Ovary (tissue), 9 donors: Measurements from ENCODE around the gene UBR4. TPM values are rescaled to one million over a fixed set of nuclear protein-coding genes. Genes with fewer than 3 reads are reported as not detected.

Source experiments
- DNase-seq, 5 donors: peaks; one replicate each; pipeline ENCODE4 v3.0.0-alpha.2; 2019 to 2020
- H3K27ac ChIP-seq, 2 donors: fragments of 200-600 bp; one replicate each; pipeline versions ENCODE4 v1.5.1 to v1.8.0; 2019 to 2022
- H3K27me3 ChIP-seq: fragments of 200-600 bp; one replicate; pipeline ENCODE4 v1.8.0; 2022
- H3K36me3 ChIP-seq: fragments of 200-600 bp; sonication (generic); one replicate; pipeline ENCODE4 v1.5.1; 2019
- H3K4me1 ChIP-seq: one replicate; pipeline ENCODE4 v1.8.1; 2013; ENCODE audit warnings: mild to moderate bottlenecking, moderate library complexity; ENCODE audit not compliant: insufficient read depth
- H3K4me3 ChIP-seq: fragments of 200-600 bp; sonication (generic); one replicate; pipeline ENCODE4 v1.5.1; 2017
- H3K9me3 ChIP-seq, 2 donors: fragments of 200-600 bp in 1 of 2; sonication (generic) in 1 of 2; one replicate each; pipeline versions ENCODE4 v1.5.1 to v1.8.1; 2013 to 2019; ENCODE audit warnings: mild to moderate bottlenecking in 1 of 2, moderate library complexity in 1 of 2
- EP300 ChIP-seq: sonication (generic); formaldehyde crosslinking; IDR thresholded peaks from one replicate; pipeline ENCODE4 v1.6.1; 2017; ENCODE audit warnings: antibody characterized with exemption
- POLR2A ChIP-seq: fragments of 450-650 bp; IDR thresholded peaks from one replicate; pipeline ENCODE4 v1.6.1; 2017; ENCODE audit warnings: antibody characterized with exemption, mild to moderate bottlenecking, moderate library complexity
- WGBS, 3 donors: extraction: QIAGEN DNeasy Blood & Tissue Kit in 1 of 3; methylation state at CpG; one replicate each; pipeline versions ENCODE4 v1.1.5 to v1.1.7; 2013 to 2017; 5-methylcytosine and 5-hydroxymethylcytosine counted together
- intact Hi-C, 4 donors: fragments of 100-400 bp; cut with DNase I; formaldehyde crosslinking; loops; one replicate each; pipeline versions ENCODE4 v1.11.0 to v1.15.1; 2022 to 2023
- polyA plus RNA-seq, 2 donors: library from polyadenylated mRNA; stranded (reverse); fragments of 200-250 nt in 1 of 2; fragments of 350-450 nt in 1 of 2; fragmentation: Illumina TruSeq in 1 of 2; extraction: RNeasy Lipid Tissue Mini Kit (QIAGEN cat#74804) in 1 of 2; gene quantifications; one replicate each; pipeline ENCODE4 v1.2.3, GENCODE V29; 2013 to 2014
- total RNA-seq, 7 donors: library from RNA; depleted of rRNA in 2 of 7; stranded (reverse); fragments of >200 nt in 2 of 7; fragmentation: NEBNext Ultra II Directional in 3 of 7; extraction: Animal tissue kit (Norgen Biotek cat#: 25700) in 3 of 7; gene quantifications; one replicate each; pipeline versions ENCODE4 v1.1.0 to v1.2.4, GENCODE V29; 2016 to 2023
- TF ChIP-seq, protein P1 (sequence below), 3 donors: fragments of 450-650 bp in 2 of 3; fragments of 200-600 bp in 1 of 3; IDR thresholded peaks; one replicate each; pipeline versions ENCODE4 v1.5.1 to v1.8.0; 2016 to 2022; ENCODE audit warnings: antibody characterized with exemption in 3 of 3, mild to moderate bottlenecking in 1 of 3
- donor health status: DM: no; HTN: no; CAD: no; lungs with moderate emphysema.
- donor health status: DM: no; HTN: no; CAD: no.
- donor health status: Bipolar disorder and iron deficiency.
- donor health status: DM: yes; HTN: yes; CAD: no.
- donor health status: DM: no; HTN: no; CAD: no.
- donor health status: DM: yes; HTN: yes; CAD: no.

The UBR4 gene
- total and polyA plus RNA-seq, 9 donors = 78.7 to 139 (median 118) TPM

DNA sequence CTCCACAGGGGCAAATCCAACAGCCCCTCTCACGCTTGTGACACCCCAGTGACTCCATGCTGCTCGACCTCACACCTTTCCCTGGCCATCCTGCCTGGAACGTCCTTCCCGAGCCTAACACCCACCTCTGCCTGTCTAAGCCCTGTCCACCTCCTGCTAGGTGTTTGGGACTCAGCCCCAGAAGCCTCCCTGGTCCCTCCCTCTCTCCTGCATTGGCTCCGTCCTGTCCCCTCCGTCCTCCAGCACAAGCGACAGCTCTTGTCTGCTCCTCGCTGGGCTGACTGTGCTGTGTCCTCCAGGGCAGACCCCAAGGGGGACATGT, 151.6 kb downstream of the UBR4 start:
- TF ChIP-seq EP300 (no peak), POLR2A (no peak)
- TF ChIP-seq, protein P1, sequence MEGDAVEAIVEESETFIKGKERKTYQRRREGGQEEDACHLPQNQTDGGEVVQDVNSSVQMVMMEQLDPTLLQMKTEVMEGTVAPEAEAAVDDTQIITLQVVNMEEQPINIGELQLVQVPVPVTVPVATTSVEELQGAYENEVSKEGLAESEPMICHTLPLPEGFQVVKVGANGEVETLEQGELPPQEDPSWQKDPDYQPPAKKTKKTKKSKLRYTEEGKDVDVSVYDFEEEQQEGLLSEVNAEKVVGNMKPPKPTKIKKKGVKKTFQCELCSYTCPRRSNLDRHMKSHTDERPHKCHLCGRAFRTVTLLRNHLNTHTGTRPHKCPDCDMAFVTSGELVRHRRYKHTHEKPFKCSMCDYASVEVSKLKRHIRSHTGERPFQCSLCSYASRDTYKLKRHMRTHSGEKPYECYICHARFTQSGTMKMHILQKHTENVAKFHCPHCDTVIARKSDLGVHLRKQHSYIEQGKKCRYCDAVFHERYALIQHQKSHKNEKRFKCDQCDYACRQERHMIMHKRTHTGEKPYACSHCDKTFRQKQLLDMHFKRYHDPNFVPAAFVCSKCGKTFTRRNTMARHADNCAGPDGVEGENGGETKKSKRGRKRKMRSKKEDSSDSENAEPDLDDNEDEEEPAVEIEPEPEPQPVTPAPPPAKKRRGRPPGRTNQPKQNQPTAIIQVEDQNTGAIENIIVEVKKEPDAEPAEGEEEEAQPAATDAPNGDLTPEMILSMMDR (IDR thresholded peaks at IDR 0.05) = no peak
- DNase-seq = no peak
- Histone ChIP-seq H3K4me1 (no peaks in the 10 kb centered on the region), H3K27me3 (no peaks in the 10 kb centered on the region), H3K36me3 (no peaks in the 10 kb centered on the region), H3K27ac (no peak overlapping the region), H3K9me3 (no peaks in the 10 kb centered on the region), H3K4me3 (no peak overlapping the region)
- intact Hi-C loops = no loop called here
- 15 to 30% (median 26%) methylated on average over 8 of the region's 8 CpGs for WGBS, 3 donors

DNA sequence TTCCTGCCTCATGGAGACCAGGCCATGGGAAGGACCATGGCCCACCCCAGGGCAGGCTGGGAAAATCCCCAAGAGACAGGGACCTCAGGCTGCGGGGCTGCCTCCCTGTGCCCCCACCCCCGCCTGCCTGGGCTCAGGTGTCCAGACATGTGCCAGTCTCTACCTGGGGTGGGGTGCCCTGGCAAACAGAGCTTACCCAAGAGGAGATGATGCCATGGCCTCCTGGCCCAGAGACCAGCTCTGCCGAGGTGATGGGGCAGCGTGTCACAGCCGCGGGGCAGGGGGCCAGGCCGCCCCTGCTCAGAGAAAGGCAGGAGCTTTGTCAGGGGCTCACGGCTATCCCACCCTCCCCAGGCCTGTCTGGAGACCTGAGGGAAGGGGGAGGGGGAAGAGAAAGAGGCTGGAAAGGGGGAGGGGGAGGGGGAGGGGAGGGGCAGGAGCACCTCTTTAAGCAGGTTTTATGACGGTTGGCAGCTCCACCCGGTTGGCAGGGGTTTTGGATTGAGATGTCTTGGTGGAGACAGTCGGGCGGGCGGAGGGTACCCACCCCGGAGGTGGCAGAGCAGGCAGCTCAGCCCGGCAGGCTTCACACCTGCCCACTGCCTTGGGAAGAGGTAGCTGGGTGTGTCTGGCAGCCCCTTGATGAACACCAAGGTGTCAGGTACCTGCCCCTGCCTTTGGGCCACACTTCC, 152.1 kb downstream of the UBR4 start:
- Histone ChIP-seq H3K4me3 (no peak overlapping the region), H3K36me3 (no peaks in the 10 kb centered on the region), H3K27me3 (no peaks in the 10 kb centered on the region), H3K9me3 (no peaks in the 10 kb centered on the region), H3K27ac (no peak overlapping the region), H3K4me1 (no peaks in the 10 kb centered on the region)
- 37 to 51% (median 45%) methylated on average over 14 to 15 of the region's 15 CpGs for WGBS, 3 donors
- DNase-seq = no peak
- intact Hi-C loops = no loop called here
- no peak for TF ChIP-seq POLR2A
- TF ChIP-seq, protein P1 (IDR thresholded peaks at IDR 0.05) = no peak
- no peak for TF ChIP-seq EP300

DNA sequence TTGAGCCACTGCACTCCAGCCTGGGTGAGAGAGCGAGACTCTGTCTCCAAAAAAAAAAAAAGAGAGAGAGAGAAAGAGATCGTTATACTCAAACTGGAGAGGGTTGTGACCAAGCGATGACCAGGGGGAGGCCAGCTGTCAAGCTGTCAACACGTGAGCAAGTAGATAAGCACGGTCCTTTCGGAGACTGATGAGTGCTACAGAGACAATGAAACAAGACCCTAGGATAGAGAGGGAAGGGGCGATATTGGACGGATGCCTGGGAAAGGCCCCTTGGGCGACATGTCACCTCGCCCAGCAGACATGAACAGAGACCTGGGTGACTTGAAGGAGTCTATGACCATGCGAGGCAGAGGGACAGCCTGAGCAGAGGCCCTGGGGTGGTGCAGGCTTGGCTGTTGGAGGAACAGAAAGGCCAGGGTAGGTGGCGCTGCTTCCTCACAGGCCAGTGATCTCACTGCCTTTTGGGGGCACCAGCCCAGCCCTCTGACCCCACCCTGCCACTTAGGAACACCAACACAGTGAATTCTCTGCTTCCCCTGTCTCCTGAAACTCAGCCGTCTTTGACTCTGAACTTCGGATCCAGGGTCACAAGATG, 152.8 kb downstream of the UBR4 start:
- intact Hi-C loops = no loop called here
- 69 to 75% (median 72%) methylated on average over 14 of the region's 14 CpGs for WGBS, 3 donors
- no peak overlapping the region for H3K27ac ChIP-seq
- TF ChIP-seq POLR2A = no peak
- TF ChIP-seq, protein P1 (IDR thresholded peaks at IDR 0.05) = no peak
- no peak for TF ChIP-seq EP300
- H3K9me3 ChIP-seq = no peaks in the 10 kb centered on the region
- H3K27me3 ChIP-seq = no peaks in the 10 kb centered on the region
- no peak overlapping the region for H3K4me3 ChIP-seq
- H3K4me1 ChIP-seq = no peaks in the 10 kb centered on the region
- no peaks in the 10 kb centered on the region for H3K36me3 ChIP-seq
- DNase-seq = no peak

DNA sequence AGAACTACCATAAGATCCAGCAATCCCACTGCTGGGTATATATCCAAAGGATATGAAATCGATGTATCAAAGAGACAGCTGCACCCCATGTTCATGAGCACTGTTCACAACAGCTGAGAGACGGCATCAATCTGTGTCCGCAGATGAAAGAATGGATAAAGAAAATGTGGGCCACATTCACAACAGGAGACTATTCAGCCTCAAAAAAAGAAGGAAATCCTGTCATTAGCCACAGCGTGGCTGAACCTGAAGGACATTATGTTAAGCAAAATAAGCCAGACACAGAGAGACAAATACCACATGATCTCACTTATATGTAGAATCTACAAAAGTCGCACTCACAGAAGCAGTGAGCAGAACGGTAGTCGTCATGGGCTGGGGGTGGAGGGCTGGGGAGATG, 154.4 kb downstream of the UBR4 start:
- WGBS, 3 donors = 51 to 64% (median 62%) methylated on average over 7 of the region's 7 CpGs
- Histone ChIP-seq H3K4me3 (no peak overlapping the region), H3K27me3 (no peaks in the 10 kb centered on the region), H3K27ac (no peak overlapping the region), H3K9me3 (no peaks in the 10 kb centered on the region), H3K4me1 (no peaks in the 10 kb centered on the region), H3K36me3 (no peaks in the 10 kb centered on the region)
- intact Hi-C loops = no loop called here
- no peak for DNase-seq
- no peak for TF ChIP-seq POLR2A
- TF ChIP-seq EP300 = no peak
- TF ChIP-seq, protein P1 (IDR thresholded peaks at IDR 0.05) = no peak
